ENCODE data around the gene CFAP44. TPM values are rescaled to one million over a fixed set of nuclear protein-coding genes. Genes with fewer than 3 reads are reported as not detected.
"Not testable (repeated sequence)": the region's sequence is repeated elsewhere in the genome, so short reads cannot be mapped to it uniquely, and the experiment has no call there.

CFAP44 gene
- total and polyA plus RNA-seq, 2 donors (not counting 3 experiments of a cell fraction or from before 2014, with no cell fraction given), result 1.5 to 4.7 TPM

- H3K9me1 ChIP-seq (replicated peaks; ENCODE audit: control insufficient read depth, extremely low read depth, insufficient read depth, low read length), result no peaks in the 10 kb centered on the region
- POLR2A ChIA-PET, result no interaction called here
- BruUV-seq (replicated peaks), result no TSS peak
- no peaks in the 10 kb centered on the region for H3K79me2 ChIP-seq (ENCODE audit: control insufficient read depth, insufficient read depth, low read length)
- H4K20me1 ChIP-seq (replicated peaks; ENCODE audit: control insufficient read depth, extremely low read depth, insufficient read depth, low read length), result no peaks in the 10 kb centered on the region
- no peak overlapping the region for H2AFZ ChIP-seq (ENCODE audit: low read depth, low read length)
- no peak overlapping the region for H3K9ac ChIP-seq (replicated peaks; ENCODE audit: extremely low read depth, insufficient read depth, low read length)
- no peaks in the 10 kb centered on the region for H3K27me3 ChIP-seq (ENCODE audit: control insufficient read depth in 2 of 2, insufficient read depth in 2 of 2, low read length in 2 of 2)
- no peaks in the 10 kb centered on the region for H3K9me3 ChIP-seq (replicated peaks; ENCODE audit: control insufficient read depth, insufficient read depth, low read length)
- dilution Hi-C loops (cut with MboI; ENCODE audit: extremely low pct_ligation_motif_present, low sequenced_read_pairs) (no loop called here), intact Hi-C loops (cut with micrococcal nuclease) (no loop called here)
- DNase-seq (ENCODE audit: low read depth, low spot score) (no peak), FAIRE-seq (peak; percentile 8)
- no peak overlapping the region for H3K4me2 ChIP-seq (ENCODE audit: insufficient read depth, low read length)
- CTCF ChIA-PET, result no interaction called here
- no peak overlapping the region for H3K27ac ChIP-seq (ENCODE audit: insufficient read depth, low read depth, low read length)
- no peaks in the 10 kb centered on the region for H3K4me1 ChIP-seq (ENCODE audit: control insufficient read depth, extremely low read depth, insufficient read depth, low read length)
- TF ChIP-seq EZH2 (IDR thresholded peaks at IDR 0.05; ENCODE audit: borderline replicate concordance, low read depth, low read length, severe bottlenecking) (no peak), FOS (IDR thresholded peaks at IDR 0.05; ENCODE audit: borderline replicate concordance, insufficient read depth, low read length) (no peak), JUN (IDR thresholded peaks at IDR 0.05; ENCODE audit: borderline replicate concordance, insufficient read depth, insufficient read length, low read depth) (no peak)
- no peak overlapping the region for H3K4me3 ChIP-seq (replicated peaks in 1 of 3; ENCODE audit: insufficient read depth in 1 of 3, low read depth in 1 of 3, low read length in 3 of 3)
- H3K36me3 ChIP-seq (ENCODE audit: control insufficient read depth in 2 of 2, extremely low read depth in 1 of 2, insufficient read depth in 2 of 2, low read length in 2 of 2), result peaks cover 2 to 4% of the 10 kb centered on the region in 2 experiments
Measured at GRCh38 chr3:113461488-113461887, 20.2 kb upstream of the CFAP44 start.

- CTCF ChIA-PET; H3K4me3 ChIP-seq (replicated peaks in 1 of 3; ENCODE audit: insufficient read depth in 1 of 3, low read depth in 1 of 3, low read length in 3 of 3): not testable (repeated sequence)
Measured at GRCh38 chr3:113458554-113458953, 17.3 kb upstream of the CFAP44 start.

More at GRCh38 chr3:113458554-113458953, 17.3 kb upstream of the CFAP44 start:
- H2AFZ ChIP-seq (ENCODE audit: low read depth, low read length); H3K4me1 ChIP-seq (ENCODE audit: control insufficient read depth, extremely low read depth, insufficient read depth, low read length); H3K36me3 ChIP-seq (ENCODE audit: control insufficient read depth in 2 of 2, extremely low read depth in 1 of 2, insufficient read depth in 2 of 2, low read length in 2 of 2); H3K4me2 ChIP-seq (ENCODE audit: insufficient read depth, low read length); dilution Hi-C loops (cut with MboI; ENCODE audit: extremely low pct_ligation_motif_present, low sequenced_read_pairs); H3K79me2 ChIP-seq (ENCODE audit: control insufficient read depth, insufficient read depth, low read length); BruUV-seq (replicated peaks); H3K9me3 ChIP-seq (replicated peaks; ENCODE audit: control insufficient read depth, insufficient read depth, low read length); H4K20me1 ChIP-seq (replicated peaks; ENCODE audit: control insufficient read depth, extremely low read depth, insufficient read depth, low read length); DNase-seq (ENCODE audit: low read depth, low spot score); intact Hi-C loops (cut with micrococcal nuclease); H3K9me1 ChIP-seq (replicated peaks; ENCODE audit: control insufficient read depth, extremely low read depth, insufficient read depth, low read length); H3K27me3 ChIP-seq (ENCODE audit: control insufficient read depth in 2 of 2, insufficient read depth in 2 of 2, low read length in 2 of 2); H3K9ac ChIP-seq (replicated peaks; ENCODE audit: extremely low read depth, insufficient read depth, low read length); H3K27ac ChIP-seq (ENCODE audit: insufficient read depth, low read depth, low read length); FAIRE-seq: not testable (repeated sequence)
- POLR2A ChIA-PET, result interaction anchor here (0.6 kb wide), 1 partner anchor 248 kb away, joined by 5 read pairs; no protein-coding TSS in a partner anchor
